Lung (tissue), 12 donors: ENCODE measurements around the gene RSPH4A. TPM values are rescaled to one million over a fixed set of nuclear protein-coding genes. Genes with fewer than 3 reads are reported as not detected.

Source experiments
- ATAC-seq: fragments of 200-7000 bp; cut with Tn5 transposase; one replicate; pipeline ENCODE4 v1.9.1; 2020; ENCODE audit warnings: moderate number of reproducible peaks; ENCODE audit not compliant: insufficient read depth, low FRiP score
- DNase-seq, 3 donors: peaks; one replicate each; pipeline ENCODE4 v3.0.0-alpha.2; 2013 to 2017
- H3K27ac ChIP-seq, 2 donors: one replicate each; pipeline ENCODE4 v1.5.1; 2013; ENCODE audit warnings: mild to moderate bottlenecking in 2 of 2, moderate library complexity in 2 of 2, control low read depth in 1 of 2, inconsistent platforms in 1 of 2, low read depth in 1 of 2, low read length in 1 of 2
- H3K27me3 ChIP-seq, 3 donors: one replicate each; pipeline ENCODE4 v1.5.1; 2013; ENCODE audit warnings: low read length in 2 of 3; ENCODE audit not compliant: control insufficient read depth in 3 of 3, insufficient read depth in 3 of 3
- H3K36me3 ChIP-seq, 4 donors: one replicate each; pipeline ENCODE4 v1.5.1; 2013; ENCODE audit warnings: low read length in 4 of 4, mild to moderate bottlenecking in 1 of 4, moderate library complexity in 1 of 4; ENCODE audit not compliant: control insufficient read depth in 4 of 4, insufficient read depth in 4 of 4
- H3K4me1 ChIP-seq, 5 donors: one replicate each; pipeline ENCODE4 v1.5.1; 2013; ENCODE audit warnings: low read length in 5 of 5, mild to moderate bottlenecking in 2 of 5, moderate library complexity in 1 of 5; ENCODE audit not compliant: control insufficient read depth in 5 of 5, insufficient read depth in 5 of 5
- H3K4me3 ChIP-seq: one replicate; pipeline ENCODE4 v1.5.1; 2013; ENCODE audit warnings: mild to moderate bottlenecking, control low read depth, moderate library complexity
- H3K9ac ChIP-seq, 2 donors: one replicate each; pipeline ENCODE4 v1.5.1; 2013; ENCODE audit warnings: low read length in 2 of 2, control low read depth in 1 of 2; ENCODE audit not compliant: insufficient read depth in 1 of 2
- H3K9me3 ChIP-seq, 4 donors: one replicate each; pipeline ENCODE4 v1.5.1; 2013; ENCODE audit warnings: low read length in 3 of 4, mild to moderate bottlenecking in 1 of 4, moderate library complexity in 1 of 4; ENCODE audit not compliant: control insufficient read depth in 4 of 4, insufficient read depth in 3 of 4
- CTCF ChIP-seq: IDR thresholded peaks from 2 replicates; pipeline ENCODE4 v1.5.1; 2012; ENCODE audit warnings: mild to moderate bottlenecking; ENCODE audit errors: control extremely low read depth, extremely low read depth
- WGBS, 2 donors: extraction: QIAGEN DNeasy Blood & Tissue Kit; methylation state at CpG; one replicate each; pipeline ENCODE4 v1.1.7; 2013; 5-methylcytosine and 5-hydroxymethylcytosine counted together
- polyA plus RNA-seq, 2 donors: library from polyadenylated mRNA; stranded (reverse); fragments of 200-250 nt; gene quantifications; one replicate each; pipeline ENCODE4 v1.2.1, GENCODE V29; 2013
- total RNA-seq, 2 donors: library from RNA; depleted of rRNA in 1 of 2; stranded (reverse); fragments of >200 nt in 1 of 2; gene quantifications; one replicate each; pipeline ENCODE4 v1.2.1, GENCODE V29; 2014 to 2021
- donor health status: control.
- donor health status: control.
- donor health status: Bipolar disorder and iron deficiency.
- donor health status: healthy.
- donor health status: DM: yes; HTN: yes; CAD: no.

Gene RSPH4A
- total and polyA plus RNA-seq, 4 donors, result 5.4 to 46.1 (median 14.8) TPM

GRCh38 chr6:116616737-116617053 lies 416 bp downstream of the RSPH4A start:
- WGBS, 2 donors, result 1% methylated on average over 15 to 16 of the region's 16 CpGs
- H3K27me3 ChIP-seq, result no peaks in the 10 kb centered on the region
- peak overlapping the region; percentile 17 for H3K4me3 ChIP-seq
- ATAC-seq (peak; percentile 17), DNase-seq (no peak)
- H3K27ac ChIP-seq, result peak overlapping the region in 1 of 2 donors; percentile 26
- TF ChIP-seq CTCF, result no peak
- H3K9ac ChIP-seq, result peak overlapping the region in 1 of 2 donors; percentile 70
- no peaks in the 10 kb centered on the region for H3K9me3 ChIP-seq
- peaks cover 0 to 7% (median 0%) of the 10 kb centered on the region in 5 donors for H3K4me1 ChIP-seq
- H3K36me3 ChIP-seq, result no peaks in the 10 kb centered on the region

DNA sequence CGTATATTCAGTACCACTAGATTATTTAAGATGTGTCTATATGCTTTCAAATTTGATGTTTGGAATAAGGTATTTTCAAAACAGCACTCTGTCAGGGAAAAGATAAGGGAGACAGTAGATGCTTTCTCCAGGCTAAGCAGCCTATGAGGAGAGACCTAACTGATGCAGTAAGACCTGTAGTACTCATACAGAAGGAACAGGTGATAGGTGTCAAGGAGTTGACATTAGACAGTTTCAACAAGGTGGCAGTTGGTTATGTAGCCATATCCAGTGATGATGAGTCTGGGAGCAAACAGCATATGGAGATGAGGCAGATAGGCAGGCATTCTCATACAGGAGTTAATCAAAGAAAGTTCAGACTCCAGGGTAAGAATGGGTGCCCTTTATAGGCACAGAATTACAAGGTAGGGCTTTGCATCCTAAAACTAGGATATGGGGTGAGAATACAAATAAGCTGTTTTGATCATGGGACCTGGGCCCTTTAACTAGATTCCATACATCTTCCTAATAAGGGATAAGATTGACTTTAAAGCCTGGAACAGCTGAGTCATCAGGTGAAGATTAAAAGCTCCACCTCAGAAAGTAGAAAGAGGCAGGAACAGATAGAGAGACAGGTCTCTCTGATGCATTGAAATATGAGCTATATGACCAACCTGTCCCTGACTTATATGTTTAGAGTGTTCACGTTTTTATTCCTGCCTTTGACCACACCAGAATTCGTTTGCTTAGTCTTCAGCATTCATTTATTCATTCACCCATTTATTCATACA lies 7.9 kb downstream of the RSPH4A start:
- Histone ChIP-seq H3K4me1 (peaks cover 0 to 6% (median 0%) of the 10 kb centered on the region in 5 donors), H3K36me3 (no peaks in the 10 kb centered on the region), H3K27ac (no peak overlapping the region), H3K4me3 (no peak overlapping the region), H3K9ac (no peak overlapping the region), H3K9me3 (no peaks in the 10 kb centered on the region), H3K27me3 (no peaks in the 10 kb centered on the region)
- whole genome bisulfite sequencing, 2 donors, result 77 to 81% methylated on average over 3 of the region's 3 CpGs
- DNase-seq (no peak), ATAC-seq (no peak)
- no peak for TF ChIP-seq CTCF

GRCh38 chr6:116625872-116626271 lies 9.6 kb downstream of the RSPH4A start:
- H3K4me1 ChIP-seq, result peaks cover 0 to 10% (median 2%) of the 10 kb centered on the region in 5 donors
- ATAC-seq, result no peak
- peak in 2 of 3 donors; percentile 26 to 73 for DNase-seq
- WGBS, 2 donors, result 69 to 91% methylated on average over 3 of the region's 3 CpGs
- TF ChIP-seq CTCF, result no peak
- H3K9me3 ChIP-seq, result no peaks in the 10 kb centered on the region
- no peak overlapping the region for H3K4me3 ChIP-seq
- H3K36me3 ChIP-seq, result no peaks in the 10 kb centered on the region
- no peak overlapping the region for H3K9ac ChIP-seq
- H3K27me3 ChIP-seq, result no peaks in the 10 kb centered on the region
- H3K27ac ChIP-seq, result no peak overlapping the region
